ENCODE results near the gene DSE.

DSE gene

DNA sequence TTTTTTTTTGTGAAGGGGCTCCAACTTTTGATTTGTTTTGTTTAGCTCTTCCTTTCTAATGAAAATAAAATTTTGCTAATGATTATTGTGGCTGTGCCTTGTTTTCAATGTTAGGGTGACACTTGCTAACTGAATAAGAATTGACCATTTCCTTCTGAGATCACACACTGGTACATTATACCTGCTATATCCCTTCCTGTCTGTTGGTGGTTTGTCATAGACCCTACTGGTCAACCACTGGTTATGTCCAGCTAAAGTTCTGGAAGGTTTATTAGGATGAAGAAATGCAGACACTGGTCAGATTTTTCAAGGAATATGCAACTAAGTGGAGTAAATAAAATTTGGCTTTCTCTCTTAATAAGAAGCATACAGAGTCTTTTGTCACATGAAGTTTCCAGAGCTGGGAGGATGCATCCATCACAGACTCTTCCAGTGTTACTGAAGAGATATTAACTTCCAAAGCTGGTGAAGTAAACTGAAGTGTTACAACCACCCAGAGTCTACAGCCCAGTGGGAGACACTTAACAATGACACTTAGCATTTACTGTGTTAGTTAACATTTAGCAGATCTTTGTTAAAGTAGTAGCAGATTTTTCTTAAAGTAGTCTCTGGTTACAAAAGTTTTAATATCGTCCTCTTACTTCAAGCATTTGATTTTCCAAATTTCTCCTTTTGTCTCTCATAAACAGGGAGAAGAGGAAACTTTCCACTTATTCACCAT lies 121.0 kb downstream of the DSE start:
- H2BK15ac ChIP-seq (ENCODE audit: low read depth, poor library complexity, severe bottlenecking), result no peak overlapping the region
- no peaks in the 10 kb centered on the region for H3K4me1 ChIP-seq (ENCODE audit: control insufficient read depth, insufficient read depth, low read depth, low read length)
- no peak overlapping the region for H4K8ac ChIP-seq (ENCODE audit: low read length)
- no peaks in the 10 kb centered on the region for H3K79me1 ChIP-seq (replicated peaks; ENCODE audit: low read length, poor library complexity, severe bottlenecking)
- no peak overlapping the region for H3K23ac ChIP-seq (ENCODE audit: low read length in 2 of 2)
- H3K4me3 ChIP-seq (ENCODE audit: insufficient read depth in 1 of 2, low read depth in 1 of 2, low read length in 2 of 2), result no peak overlapping the region
- H3K14ac ChIP-seq (ENCODE audit: low read length in 2 of 2), result no peak overlapping the region
- no peaks in the 10 kb centered on the region for H3K27me3 ChIP-seq (ENCODE audit: control insufficient read depth in 1 of 2, insufficient read depth in 1 of 2, low read length in 2 of 2)
- no peak overlapping the region for H3K9ac ChIP-seq (ENCODE audit: low read length)
- H3K4me2 ChIP-seq (ENCODE audit: low read length, poor library complexity, severe bottlenecking), result no peak overlapping the region
- H3K27ac ChIP-seq (ENCODE audit: low read length, poor library complexity, severe bottlenecking), result no peak overlapping the region
- H3K18ac ChIP-seq (ENCODE audit: low read depth in 1 of 2, low read length in 2 of 2), result no peak overlapping the region
- H3K9me3 ChIP-seq (ENCODE audit: control insufficient read depth, low read length), result no peaks in the 10 kb centered on the region
- no peak overlapping the region for H2BK120ac ChIP-seq (ENCODE audit: low read depth, low read length)
- 100% methylated on average over 1 of the region's 1 CpG for WGBS
- H2BK5ac ChIP-seq (ENCODE audit: low read depth, low read length, poor library complexity, severe bottlenecking), result no peak overlapping the region
- H3K36me3 ChIP-seq (ENCODE audit: control insufficient read depth in 1 of 2, insufficient read depth in 2 of 2, low read depth in 1 of 2, low read length in 2 of 2), result no peaks in the 10 kb centered on the region
- no peak overlapping the region for H4K91ac ChIP-seq (ENCODE audit: low read length)
- no peak for DNase-seq
- no peak overlapping the region for H3K4ac ChIP-seq (ENCODE audit: low read depth in 1 of 2, low read length in 2 of 2)
- no peak overlapping the region for H2AFZ ChIP-seq (ENCODE audit: low read depth, low read length)
- no peak overlapping the region for H2BK12ac ChIP-seq (ENCODE audit: low read length in 2 of 2)
- no peak overlapping the region for H2AK5ac ChIP-seq (ENCODE audit: low read length, severe bottlenecking)

DNA sequence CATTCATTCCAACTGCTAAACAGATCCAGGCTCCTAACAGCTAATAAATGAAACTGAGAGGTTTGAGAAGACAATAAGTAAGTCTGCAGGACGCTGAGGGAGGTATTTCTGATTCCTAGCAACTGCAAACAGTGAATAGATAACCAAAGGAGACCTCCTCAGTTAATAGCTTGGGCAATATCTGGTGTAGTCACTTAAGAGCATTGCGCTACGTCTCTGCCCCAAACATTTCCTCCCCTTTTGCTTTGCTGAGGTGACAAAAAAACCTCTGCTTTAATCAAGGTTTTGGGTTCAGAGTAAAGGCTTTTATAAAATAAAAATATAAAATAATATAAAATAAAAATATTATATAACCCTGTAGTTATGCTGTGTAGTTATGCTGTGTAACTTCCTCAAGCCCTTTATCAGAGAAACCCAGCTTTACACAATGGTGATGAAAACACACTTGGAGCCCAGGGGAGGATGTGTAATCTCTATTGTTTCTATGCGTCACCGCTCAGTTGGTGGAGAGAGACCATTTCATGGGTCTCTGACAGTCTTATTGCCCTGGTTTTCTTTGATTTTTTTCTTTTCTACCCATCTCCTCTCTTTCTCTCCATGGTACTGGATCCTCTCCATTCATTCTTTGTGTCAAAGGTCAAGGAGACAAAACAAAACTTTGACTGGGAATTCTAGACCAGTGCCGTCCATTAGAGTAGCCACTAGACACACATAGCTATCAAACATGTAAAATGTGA lies 121.8 kb downstream of the DSE start:
- Histone ChIP-seq H3K14ac (ENCODE audit: low read length in 2 of 2) (no peak overlapping the region), H3K4me1 (ENCODE audit: control insufficient read depth, insufficient read depth, low read depth, low read length) (no peaks in the 10 kb centered on the region), H3K4me3 (ENCODE audit: insufficient read depth in 1 of 2, low read depth in 1 of 2, low read length in 2 of 2) (no peak overlapping the region), H3K4ac (ENCODE audit: low read depth in 1 of 2, low read length in 2 of 2) (no peak overlapping the region), H2BK5ac (ENCODE audit: low read depth, low read length, poor library complexity, severe bottlenecking) (no peak overlapping the region), H2BK120ac (ENCODE audit: low read depth, low read length) (no peak overlapping the region), H3K36me3 (ENCODE audit: control insufficient read depth in 1 of 2, insufficient read depth in 2 of 2, low read depth in 1 of 2, low read length in 2 of 2) (no peaks in the 10 kb centered on the region), H3K9me3 (ENCODE audit: control insufficient read depth, low read length) (no peaks in the 10 kb centered on the region), H3K23ac (ENCODE audit: low read length in 2 of 2) (no peak overlapping the region), H4K8ac (ENCODE audit: low read length) (no peak overlapping the region), H2BK15ac (ENCODE audit: low read depth, poor library complexity, severe bottlenecking) (no peak overlapping the region), H3K27me3 (ENCODE audit: control insufficient read depth in 1 of 2, insufficient read depth in 1 of 2, low read length in 2 of 2) (no peaks in the 10 kb centered on the region), H3K9ac (ENCODE audit: low read length) (no peak overlapping the region), H2BK12ac (ENCODE audit: low read length in 2 of 2) (no peak overlapping the region), H2AK5ac (ENCODE audit: low read length, severe bottlenecking) (no peak overlapping the region), H2AFZ (ENCODE audit: low read depth, low read length) (no peak overlapping the region), H3K79me1 (replicated peaks; ENCODE audit: low read length, poor library complexity, severe bottlenecking) (no peaks in the 10 kb centered on the region), H4K91ac (ENCODE audit: low read length) (no peak overlapping the region), H3K27ac (ENCODE audit: low read length, poor library complexity, severe bottlenecking) (no peak overlapping the region), H3K18ac (ENCODE audit: low read depth in 1 of 2, low read length in 2 of 2) (no peak overlapping the region), H3K4me2 (ENCODE audit: low read length, poor library complexity, severe bottlenecking) (no peak overlapping the region)
- 79% methylated on average over 3 of the region's 6 CpGs for WGBS
- DNase-seq, result no peak

Data from mesenchymal stem cell (in vitro differentiated cells and primary cell).